ENCODE measurements around the gene MUC5B. TPM values are rescaled to one million over a fixed set of nuclear protein-coding genes. Genes with fewer than 3 reads are reported as not detected.
A peak's percentile ranks its signal among the peaks of the same experiment; 100 is the strongest.

The MUC5B gene
- total RNA-seq, 1 experiment from 2014 or later: 3.4 TPM

- Mint-ChIP-seq H3K27me3 (ENCODE audit: unreplicated experiment) (no peaks in the 10 kb centered on the region), H3K4me3 (ENCODE audit: low read depth, unreplicated experiment) (no peak overlapping the region), H3K9me3 (ENCODE audit: low read depth, unreplicated experiment) (no peaks in the 10 kb centered on the region), H3K36me3 (ENCODE audit: insufficient read depth, unreplicated experiment) (no peaks in the 10 kb centered on the region), H3K4me1 (ENCODE audit: low read depth, unreplicated experiment) (peaks cover 9% of the 10 kb centered on the region), H3K27ac (ENCODE audit: unreplicated experiment) (no peak overlapping the region)
- intact Hi-C loops (cut with micrococcal nuclease; ENCODE audit: unreplicated experiment): loop anchor here (1.0 kb wide), 1 partner anchor 119 kb away; no protein-coding TSS in a partner anchor
- CTCF ChIA-PET: interaction anchor here (0.6 to 0.9 kb wide), 2 partner anchors 31 to 81 kb away, joined by 3 read pairs; no protein-coding TSS in a partner anchor
- peak; percentile 54 for DNase-seq
- TF ChIP-seq CTCF (IDR thresholded peaks at IDR 0.05; ENCODE audit: unreplicated experiment): peak; percentile 39
- BruUV-seq (replicated peaks): no TSS peak
Measured at GRCh38 chr11:1233351-1234053, 10.6 kb downstream of the MUC5B start.

- intact Hi-C loops (cut with micrococcal nuclease; ENCODE audit: unreplicated experiment): no loop called here
- H3K4me1 Mint-ChIP-seq (ENCODE audit: low read depth, unreplicated experiment): peaks cover 9% of the 10 kb centered on the region
- H3K4me3 Mint-ChIP-seq (ENCODE audit: low read depth, unreplicated experiment): no peak overlapping the region
- BruUV-seq (replicated peaks): no TSS peak
- H3K9me3 Mint-ChIP-seq (ENCODE audit: low read depth, unreplicated experiment): no peaks in the 10 kb centered on the region
- CTCF ChIA-PET: interaction anchor here (0.6 kb wide), 1 partner anchor 82 kb away, joined by 3 read pairs; no protein-coding TSS in a partner anchor
- H3K27ac Mint-ChIP-seq (ENCODE audit: unreplicated experiment): no peak overlapping the region
- no peak for TF ChIP-seq CTCF (IDR thresholded peaks at IDR 0.05; ENCODE audit: unreplicated experiment)
- DNase-seq: no peak
- H3K27me3 Mint-ChIP-seq (ENCODE audit: unreplicated experiment): no peaks in the 10 kb centered on the region
- H3K36me3 Mint-ChIP-seq (ENCODE audit: insufficient read depth, unreplicated experiment): no peaks in the 10 kb centered on the region
Measured at GRCh38 chr11:1234054-1234720, 11.3 kb downstream of the MUC5B start.

GRCh38 chr11:1234771-1235305, 12.0 kb downstream of the MUC5B start:
- Mint-ChIP-seq H3K36me3 (ENCODE audit: insufficient read depth, unreplicated experiment) (peaks cover 4% of the 10 kb centered on the region), H3K4me3 (ENCODE audit: low read depth, unreplicated experiment) (no peak overlapping the region), H3K27ac (ENCODE audit: unreplicated experiment) (no peak overlapping the region), H3K27me3 (ENCODE audit: unreplicated experiment) (no peaks in the 10 kb centered on the region), H3K4me1 (ENCODE audit: low read depth, unreplicated experiment) (peaks cover 9% of the 10 kb centered on the region), H3K9me3 (ENCODE audit: low read depth, unreplicated experiment) (no peaks in the 10 kb centered on the region)
- CTCF ChIA-PET: no interaction called here
- no peak for TF ChIP-seq CTCF (IDR thresholded peaks at IDR 0.05; ENCODE audit: unreplicated experiment)
- intact Hi-C loops (cut with micrococcal nuclease; ENCODE audit: unreplicated experiment): loop anchor here (5.0 kb wide), 1 partner anchor 33 kb away; no protein-coding TSS in a partner anchor
- DNase-seq: no peak
- BruUV-seq (replicated peaks): no TSS peak

- CTCF ChIA-PET: no interaction called here
- TF ChIP-seq CTCF (IDR thresholded peaks at IDR 0.05; ENCODE audit: unreplicated experiment): no peak
- H3K9me3 Mint-ChIP-seq (ENCODE audit: low read depth, unreplicated experiment): no peaks in the 10 kb centered on the region
Measured at GRCh38 chr11:1235306-1235900, 12.5 kb downstream of the MUC5B start.

More at GRCh38 chr11:1235306-1235900, 12.5 kb downstream of the MUC5B start:
- Mint-ChIP-seq H3K27me3 (ENCODE audit: unreplicated experiment) (no peaks in the 10 kb centered on the region), H3K36me3 (ENCODE audit: insufficient read depth, unreplicated experiment) (peaks cover 4% of the 10 kb centered on the region), H3K27ac (ENCODE audit: unreplicated experiment) (no peak overlapping the region), H3K4me3 (ENCODE audit: low read depth, unreplicated experiment) (no peak overlapping the region), H3K4me1 (ENCODE audit: low read depth, unreplicated experiment) (peaks cover 9% of the 10 kb centered on the region)
- intact Hi-C loops (cut with micrococcal nuclease; ENCODE audit: unreplicated experiment): loop anchor here (5.0 kb wide), 1 partner anchor 33 kb away; no protein-coding TSS in a partner anchor
- BruUV-seq (replicated peaks): no TSS peak
- DNase-seq: no peak
